ENCODE results near the gene SMYD3. TPM values are rescaled to one million over a fixed set of nuclear protein-coding genes. Genes with fewer than 3 reads are reported as not detected.

Gene SMYD3
- total RNA-seq, 1 donor from 2014 or later: 0.32 TPM

GRCh38 chr1:246295340-246295739 is 211.7 kb downstream of the SMYD3 start:
- intact Hi-C loops (cut with DNase I): no loop called here
- Histone ChIP-seq H3K27me3 (no peaks in the 10 kb centered on the region), H3K4me3 (no peak overlapping the region), H3K4me1 (no peaks in the 10 kb centered on the region), H3K36me3 (no peaks in the 10 kb centered on the region), H3K9me3 (no peaks in the 10 kb centered on the region), H3K27ac (no peak overlapping the region)
- DNase-seq (ENCODE audit: low spot score in 2 of 2): no peak
- no peak for TF ChIP-seq CTCF (IDR thresholded peaks at IDR 0.05)

DNA sequence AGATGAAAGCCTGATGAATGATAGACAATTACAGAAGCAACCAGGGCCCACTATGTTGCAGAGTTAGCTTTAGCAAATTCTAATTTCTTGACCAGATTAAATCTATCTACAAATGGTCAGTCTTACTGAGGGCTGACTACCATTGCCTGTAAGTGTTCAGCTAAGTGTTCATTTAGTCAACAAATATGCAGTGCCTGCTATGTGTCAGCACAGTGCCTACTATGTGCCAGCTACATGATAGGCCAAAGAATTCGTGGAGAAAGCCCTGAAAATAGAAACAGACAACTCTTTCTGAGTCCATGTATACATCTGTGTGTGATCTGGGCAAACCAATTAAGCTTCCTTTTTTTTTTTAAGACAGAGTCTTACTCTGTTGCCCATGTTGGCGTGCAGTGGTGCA is 212.8 kb downstream of the SMYD3 start:
- Histone ChIP-seq H3K4me3 (no peak overlapping the region), H3K27ac (no peak overlapping the region), H3K4me1 (no peaks in the 10 kb centered on the region), H3K9me3 (no peaks in the 10 kb centered on the region), H3K36me3 (no peaks in the 10 kb centered on the region), H3K27me3 (no peaks in the 10 kb centered on the region)
- TF ChIP-seq CTCF (IDR thresholded peaks at IDR 0.05): no peak
- no peak for DNase-seq (ENCODE audit: low spot score in 2 of 2)
- intact Hi-C loops (cut with DNase I): no loop called here

DNA sequence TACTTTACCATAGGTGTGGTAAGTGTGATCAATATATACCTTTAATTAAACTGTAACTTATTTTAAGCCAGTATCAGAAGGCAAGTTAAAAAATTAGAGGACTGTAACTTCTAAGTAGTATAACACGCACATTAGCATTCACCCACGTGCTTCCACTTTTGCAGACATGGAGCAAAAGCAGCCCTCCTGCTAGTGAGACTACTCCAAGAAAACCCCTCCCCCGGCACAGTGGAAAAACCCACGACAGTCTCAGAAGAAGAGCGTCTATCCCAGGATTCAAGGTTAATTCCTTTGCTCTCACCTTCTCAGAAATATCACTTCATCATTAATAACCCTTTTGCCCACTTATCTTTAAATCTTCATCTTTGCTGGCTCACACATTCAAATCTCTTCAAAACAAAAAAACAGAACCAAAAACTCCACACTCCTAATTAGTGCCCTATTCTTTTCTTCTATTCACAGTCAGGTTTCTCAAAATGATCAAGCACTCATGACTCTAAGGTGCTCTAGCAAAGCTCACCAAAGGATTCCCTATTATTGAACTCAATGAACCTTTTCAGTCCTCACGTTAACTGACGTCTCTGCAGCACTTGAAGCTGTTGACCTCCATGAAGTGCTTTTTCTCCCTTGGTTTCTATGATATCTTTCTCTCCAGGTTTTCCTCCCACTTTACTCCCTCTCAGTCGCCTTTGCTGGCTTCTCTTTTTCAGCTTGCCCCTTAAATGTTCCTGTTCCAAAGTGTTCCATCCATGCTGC is 213.5 kb downstream of the SMYD3 start:
- no peaks in the 10 kb centered on the region for H3K36me3 ChIP-seq
- no peak overlapping the region for H3K27ac ChIP-seq
- DNase-seq (ENCODE audit: low spot score in 2 of 2): no peak
- H3K9me3 ChIP-seq: no peaks in the 10 kb centered on the region
- H3K27me3 ChIP-seq: no peaks in the 10 kb centered on the region
- no peak for TF ChIP-seq CTCF (IDR thresholded peaks at IDR 0.05)
- no peak overlapping the region for H3K4me3 ChIP-seq
- intact Hi-C loops (cut with DNase I): no loop called here
- no peaks in the 10 kb centered on the region for H3K4me1 ChIP-seq

DNA sequence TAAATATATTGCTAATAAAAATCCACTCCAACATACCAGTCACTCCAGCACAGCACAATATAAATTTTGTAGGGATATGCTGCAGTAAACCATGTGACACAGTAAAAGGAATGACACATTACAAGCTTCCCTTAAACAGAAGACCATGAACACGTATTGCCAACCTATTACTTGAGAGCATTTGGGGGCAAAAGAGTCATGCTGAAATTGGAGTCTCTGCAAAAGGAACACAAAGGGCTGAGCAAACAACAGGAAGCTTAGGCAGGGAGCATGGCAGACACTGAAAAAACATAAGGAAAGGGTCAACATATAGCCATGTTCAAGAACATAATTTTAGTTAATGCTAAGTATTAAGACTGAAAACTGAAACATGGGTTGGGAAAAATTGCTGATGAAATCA is 214.5 kb downstream of the SMYD3 start:
- intact Hi-C loops (cut with DNase I): no loop called here
- Histone ChIP-seq H3K4me1 (no peaks in the 10 kb centered on the region), H3K27ac (no peak overlapping the region), H3K36me3 (no peaks in the 10 kb centered on the region), H3K9me3 (no peaks in the 10 kb centered on the region), H3K4me3 (no peak overlapping the region), H3K27me3 (no peaks in the 10 kb centered on the region)
- DNase-seq (ENCODE audit: low spot score in 2 of 2): no peak
- TF ChIP-seq CTCF (IDR thresholded peaks at IDR 0.05): no peak

DNA sequence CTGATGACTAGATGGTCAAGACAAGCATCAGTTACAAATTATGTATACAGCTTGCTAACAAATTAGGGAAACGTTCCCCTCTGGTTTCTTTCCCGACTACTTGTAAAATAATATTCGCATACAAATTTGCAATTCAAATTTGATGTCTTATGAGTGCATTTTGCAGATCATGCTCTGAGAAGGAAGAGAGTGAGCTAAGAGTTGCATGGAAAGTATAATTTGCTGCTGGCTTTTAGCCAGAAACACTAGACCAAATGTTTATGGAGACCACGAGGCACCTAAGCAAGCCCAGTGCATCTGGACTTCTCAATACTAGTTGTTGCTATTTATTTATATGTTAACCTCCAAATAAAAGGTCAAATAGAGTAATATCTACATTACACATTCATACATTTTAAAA is 216.0 kb downstream of the SMYD3 start:
- Histone ChIP-seq H3K4me3 (no peak overlapping the region), H3K27ac (no peak overlapping the region), H3K9me3 (no peaks in the 10 kb centered on the region), H3K27me3 (no peaks in the 10 kb centered on the region), H3K36me3 (no peaks in the 10 kb centered on the region), H3K4me1 (no peaks in the 10 kb centered on the region)
- no peak for TF ChIP-seq CTCF (IDR thresholded peaks at IDR 0.05)
- intact Hi-C loops (cut with DNase I): no loop called here
- no peak for DNase-seq (ENCODE audit: low spot score in 2 of 2)
